GM18867 (cell line): ENCODE measurements around the gene CNTNAP3.
"Not testable (repeated sequence)": the region's sequence is repeated elsewhere in the genome, so short reads cannot be mapped to it uniquely, and the experiment has no call there.

Experiments
- ATAC-seq: cut with Tn5 transposase; IDR thresholded peaks from one replicate; pipeline ENCODE4 v1.9.1; 2021; ENCODE audit warnings: mild to moderate bottlenecking, moderate library complexity; ENCODE audit not compliant: unreplicated experiment

CNTNAP3 gene

DNA sequence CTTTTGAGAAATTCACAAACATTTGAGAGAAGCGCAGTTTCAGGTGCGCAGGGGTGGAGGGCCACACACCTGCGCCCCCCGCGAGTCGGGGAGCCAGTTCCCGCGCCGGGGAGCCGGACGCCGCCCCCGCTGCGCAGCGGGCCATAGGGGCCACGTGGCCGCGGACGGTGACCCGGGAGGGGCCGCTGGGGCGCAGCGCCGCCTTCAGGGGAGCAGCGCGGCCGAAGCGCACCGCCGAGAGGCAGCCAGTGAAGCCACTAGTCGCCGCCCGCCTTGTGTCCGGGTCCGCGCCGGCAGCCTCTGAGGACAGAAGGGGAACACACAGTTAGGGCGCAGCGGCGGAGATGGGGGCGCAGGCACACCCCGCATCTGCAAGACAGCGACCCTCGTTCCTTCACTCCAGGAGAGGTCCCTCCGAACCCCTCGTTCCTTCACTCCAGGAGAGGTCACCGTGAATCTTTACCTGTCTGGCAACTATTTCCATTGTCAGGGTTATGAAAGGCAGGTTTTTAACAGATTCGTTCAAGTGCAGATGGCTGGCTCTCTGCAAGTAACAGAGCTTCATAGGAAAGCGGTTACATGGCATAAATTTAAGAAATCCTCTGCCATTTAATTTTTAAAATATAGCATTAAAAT, 209.2 kb downstream of the CNTNAP3 start:
- ATAC-seq, result not testable (repeated sequence)

DNA sequence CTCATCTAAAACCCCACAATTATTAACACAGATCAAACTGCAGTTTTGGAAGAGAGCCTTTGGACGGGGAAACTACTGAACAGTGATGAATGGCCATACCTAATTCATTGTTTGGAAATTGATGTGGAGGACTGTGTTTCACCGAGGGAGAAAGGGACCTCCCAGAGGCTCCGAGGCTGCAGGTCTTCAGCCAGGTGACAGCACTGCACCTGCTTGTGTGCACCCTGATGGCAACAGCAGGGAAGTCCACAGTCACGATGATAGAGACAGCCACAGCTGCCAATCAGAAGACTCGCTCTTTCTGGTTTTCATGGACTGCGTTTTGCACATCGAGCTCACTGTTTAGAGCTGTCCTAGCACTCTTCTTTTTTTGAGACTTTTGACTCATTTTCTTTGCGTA, 214.4 kb downstream of the CNTNAP3 start:
- not testable (repeated sequence) for ATAC-seq

DNA sequence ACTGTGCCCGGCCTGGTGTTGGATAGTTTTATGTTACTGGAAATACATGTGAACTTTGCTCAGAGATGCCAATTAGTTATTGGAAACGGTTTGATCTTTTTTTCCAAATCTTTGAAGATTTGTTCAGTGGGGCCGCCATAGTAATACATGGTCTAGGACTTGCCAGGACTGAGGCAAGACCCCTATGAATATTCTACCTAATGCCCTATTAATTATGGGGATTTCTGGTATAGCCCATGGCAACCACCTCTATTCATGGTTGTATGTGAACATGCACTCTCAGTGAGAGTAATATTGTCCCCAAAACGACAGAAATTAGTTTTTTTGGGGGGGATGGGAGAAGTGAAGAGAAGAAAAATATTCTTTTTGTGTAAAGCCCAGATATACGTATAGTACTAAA, 220.3 kb downstream of the CNTNAP3 start:
- ATAC-seq, result not testable (repeated sequence)

DNA sequence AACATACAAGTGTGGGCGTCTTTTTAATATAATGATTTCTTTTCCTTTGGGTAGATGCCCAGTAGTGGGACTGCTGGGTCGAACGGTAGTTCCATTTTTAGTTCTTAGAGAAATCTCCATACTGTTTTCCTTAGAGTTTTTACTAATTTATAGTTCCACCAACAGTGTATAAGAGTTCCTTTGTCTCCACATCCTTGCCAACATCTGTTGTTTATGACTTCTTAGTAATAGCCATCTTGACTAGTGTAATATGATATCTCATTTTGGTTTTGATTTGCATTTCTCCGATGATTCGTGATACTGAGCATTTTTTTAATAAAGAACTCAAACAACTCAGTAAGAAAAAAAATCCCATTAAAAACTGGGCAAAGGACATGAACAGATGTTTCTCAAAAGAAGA, 225.0 kb downstream of the CNTNAP3 start:
- ATAC-seq, result not testable (repeated sequence)

DNA sequence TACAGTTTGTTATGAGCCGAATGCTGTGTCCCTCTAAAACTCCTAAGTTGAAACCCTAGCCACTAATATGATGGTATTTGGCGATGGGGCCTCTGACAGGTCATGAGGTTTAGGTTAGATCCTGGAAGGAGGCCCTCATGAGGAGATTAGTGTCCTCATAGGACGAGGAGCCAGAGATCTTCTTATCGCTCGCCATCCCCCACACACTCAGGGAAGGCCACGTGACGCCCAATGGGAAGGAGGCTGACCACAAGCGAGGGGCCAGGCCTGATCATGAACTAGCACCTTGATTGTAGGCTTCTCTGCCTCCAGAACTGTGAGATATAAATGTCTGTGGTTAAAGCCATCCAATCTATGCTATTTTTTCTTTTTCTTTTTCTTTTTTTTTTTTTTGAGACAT, 233.5 kb downstream of the CNTNAP3 start:
- ATAC-seq, result not testable (repeated sequence)

DNA sequence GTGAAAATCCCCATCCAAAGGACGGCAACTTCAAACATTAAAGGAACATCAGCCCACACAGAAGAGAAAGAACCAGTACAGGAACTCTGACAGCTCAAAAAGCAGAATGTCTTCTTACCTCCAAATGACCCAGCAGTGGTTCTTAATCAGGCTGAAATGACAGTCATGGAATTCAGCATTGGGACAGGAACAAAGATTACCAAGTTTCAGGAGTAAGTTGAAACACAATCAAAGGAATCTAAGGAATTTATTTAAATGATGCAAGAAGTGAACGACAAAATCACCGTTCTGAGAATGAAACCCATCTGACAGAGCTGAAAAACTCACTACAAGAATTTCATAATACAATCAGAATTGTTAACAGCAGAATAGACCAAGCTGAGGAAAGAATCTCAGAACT, 241.1 kb downstream of the CNTNAP3 start:
- ATAC-seq, result not testable (repeated sequence)

DNA sequence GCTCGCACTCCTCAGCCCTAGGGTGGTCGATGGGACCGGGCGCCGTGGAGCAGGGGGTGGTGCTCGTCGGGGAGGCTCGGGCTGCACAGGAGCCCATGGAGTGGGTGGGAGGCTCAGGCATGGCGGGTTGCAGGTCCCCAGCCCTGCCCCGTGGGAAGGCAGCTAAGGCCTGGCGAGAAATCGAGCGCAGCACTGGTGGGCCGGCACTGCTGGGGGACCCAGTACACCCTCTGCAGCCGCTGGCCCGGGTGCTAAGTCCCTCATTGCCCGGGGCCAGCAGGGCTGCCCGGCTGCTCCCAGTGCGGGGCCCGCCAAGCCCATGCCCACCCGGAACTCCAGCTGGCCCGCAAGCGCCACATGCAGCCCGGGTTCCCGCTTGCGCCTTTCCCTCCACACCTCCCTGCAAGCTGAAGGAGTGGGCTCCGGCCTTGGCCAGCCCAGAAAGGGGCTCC, 245.6 kb downstream of the CNTNAP3 start:
- ATAC-seq, result not testable (repeated sequence)

DNA sequence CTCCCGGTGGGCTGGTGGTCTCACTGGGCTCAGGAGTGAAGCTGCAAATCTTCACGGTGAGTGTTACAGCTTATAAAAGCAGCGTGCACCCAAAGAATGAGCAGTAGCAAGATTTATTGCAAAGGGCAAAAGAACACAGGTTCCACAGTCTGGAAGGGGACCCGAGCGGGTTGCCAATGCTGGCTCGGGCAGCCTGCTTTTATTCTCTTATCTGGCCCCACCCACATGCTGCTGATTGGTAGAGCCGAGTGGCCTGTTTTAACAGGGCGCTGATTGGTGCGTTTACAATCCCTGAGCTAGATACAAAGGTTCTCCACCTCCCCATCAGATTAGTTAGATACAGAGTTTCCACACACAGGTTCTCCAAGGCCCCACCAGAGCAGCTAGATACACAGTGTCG, 246.2 kb downstream of the CNTNAP3 start:
- ATAC-seq, result not testable (repeated sequence)

DNA sequence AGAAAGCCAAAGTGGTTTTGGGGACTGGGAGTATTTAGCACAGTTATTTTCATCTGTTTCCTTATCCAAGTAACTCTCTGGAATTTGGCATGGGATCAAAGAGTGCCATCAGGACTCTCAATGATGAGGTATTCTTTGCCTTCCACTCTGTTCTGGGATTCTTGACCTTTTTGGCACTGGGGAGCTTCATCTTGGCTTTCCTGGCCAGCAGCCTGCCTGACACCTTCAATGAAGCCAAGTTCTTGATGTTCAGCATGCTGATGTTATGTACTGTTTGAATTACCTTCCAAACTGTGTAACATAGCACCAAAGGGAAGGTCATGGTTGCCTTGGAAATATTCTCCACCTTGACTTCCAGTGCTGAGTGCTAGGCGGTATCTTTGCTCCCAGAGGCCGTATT, 248.8 kb downstream of the CNTNAP3 start:
- ATAC-seq, result not testable (repeated sequence)

DNA sequence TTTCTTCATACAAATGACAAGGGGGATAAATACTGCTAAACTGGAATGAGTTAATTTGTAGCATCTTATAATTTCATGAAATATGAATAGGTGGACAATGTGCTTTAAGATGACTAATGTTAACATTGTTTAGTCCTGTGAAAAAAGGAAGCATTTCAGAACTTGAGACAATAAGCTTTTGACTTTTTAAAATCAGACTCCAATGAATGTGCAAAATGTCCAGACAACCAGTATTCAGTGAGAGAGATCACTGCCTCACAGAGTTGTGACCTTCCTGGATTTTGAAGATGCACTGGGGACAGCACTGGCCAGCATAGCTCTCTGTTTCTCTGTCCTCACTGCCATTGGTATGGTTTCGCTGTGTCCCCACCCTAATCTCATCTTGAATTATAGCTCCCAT, 249.7 kb downstream of the CNTNAP3 start:
- ATAC-seq, result not testable (repeated sequence)

DNA sequence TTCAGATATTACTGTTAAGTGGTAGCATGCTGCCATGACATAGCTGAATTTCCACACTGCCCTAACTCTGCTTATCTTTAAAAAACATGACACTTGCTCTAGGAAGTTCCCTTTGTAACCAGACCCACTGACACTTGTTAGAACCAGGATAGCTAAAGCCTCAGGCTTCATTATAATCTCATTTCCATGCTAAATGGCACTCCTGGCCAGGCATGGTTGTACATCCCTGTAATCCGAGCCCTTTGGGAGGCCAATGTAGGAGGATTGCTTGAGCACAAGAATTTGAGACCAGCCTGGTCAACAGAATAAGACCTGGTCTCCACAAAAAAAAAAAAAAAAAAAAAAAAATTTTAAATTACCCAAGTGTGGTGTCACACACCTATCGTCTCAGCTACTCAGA, 254.1 kb downstream of the CNTNAP3 start:
- ATAC-seq, result not testable (repeated sequence)

DNA sequence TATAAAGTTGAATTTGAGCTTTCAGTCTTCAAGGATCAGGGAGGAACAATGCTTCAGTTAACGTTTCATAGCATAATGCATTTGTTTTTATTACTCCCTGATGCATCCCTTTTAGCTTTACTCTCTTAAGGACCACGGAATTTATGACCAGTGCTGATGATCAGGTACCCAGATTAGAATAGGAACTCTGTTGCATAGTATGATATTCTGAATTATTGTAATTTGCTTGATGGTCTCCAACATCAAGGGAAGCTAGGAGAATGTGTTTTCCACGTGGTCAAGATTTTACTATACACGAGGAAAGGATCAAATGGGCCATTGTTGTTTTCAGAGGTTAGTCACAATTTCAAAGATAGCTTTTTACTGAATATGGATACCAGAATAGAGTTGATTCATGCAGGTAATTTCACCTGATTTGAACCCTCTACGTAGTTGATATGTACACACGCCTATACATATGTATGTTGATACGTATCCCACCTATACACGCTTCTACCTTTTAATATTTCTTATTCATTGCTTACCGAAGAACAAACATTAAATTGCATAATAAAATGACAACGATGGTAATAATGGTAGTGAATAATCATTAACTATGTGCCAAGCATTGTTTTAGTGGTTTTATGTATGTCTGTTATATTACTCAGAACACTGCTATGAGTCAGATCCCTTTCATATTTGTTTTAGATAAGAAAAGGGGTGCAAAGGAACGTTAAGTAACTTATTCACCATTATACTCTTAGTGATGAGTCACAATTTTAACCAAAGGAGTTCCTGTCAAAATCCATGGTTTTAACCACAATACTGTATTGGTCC, 257.6 kb downstream of the CNTNAP3 start:
- ATAC-seq, result not testable (repeated sequence)

DNA sequence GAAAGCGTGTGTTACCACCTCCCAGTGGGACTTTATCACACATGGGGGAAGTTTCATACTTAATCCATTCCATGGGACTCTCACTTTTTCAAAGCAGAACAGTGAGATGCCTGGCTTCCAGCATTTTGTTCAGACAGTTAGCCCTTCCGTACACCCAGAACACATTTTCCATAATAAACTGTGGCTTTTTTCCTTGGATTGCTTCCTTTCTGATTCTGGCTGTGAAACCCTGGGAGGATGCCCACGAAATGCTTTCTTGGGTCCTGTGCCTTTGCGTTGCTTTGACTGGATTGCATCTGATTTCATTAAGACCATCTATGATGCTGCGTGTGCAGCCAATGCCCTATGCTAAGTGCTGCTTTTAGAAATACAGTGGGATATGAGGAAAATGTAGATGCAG, 259.1 kb downstream of the CNTNAP3 start:
- not testable (repeated sequence) for ATAC-seq

DNA sequence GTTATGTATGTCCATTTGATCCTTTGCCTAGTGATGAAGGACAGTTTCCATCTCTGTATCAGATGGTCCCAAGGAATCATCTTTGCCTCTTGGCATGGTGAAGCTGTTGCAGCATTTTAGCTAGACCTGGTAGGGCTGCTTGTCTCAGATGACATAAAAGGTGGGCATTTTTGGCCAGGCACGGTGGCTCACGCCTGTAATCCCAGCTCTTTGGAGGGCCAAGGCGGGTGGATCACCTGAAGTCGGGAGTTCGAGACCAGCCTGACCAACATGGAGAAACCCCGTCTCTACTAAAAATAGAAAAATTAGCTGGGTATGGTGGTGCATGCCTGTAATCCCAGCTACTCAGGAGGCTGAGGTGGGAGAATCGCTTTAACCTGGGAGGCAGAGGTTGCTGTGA, 259.8 kb downstream of the CNTNAP3 start:
- ATAC-seq, result not testable (repeated sequence)

DNA sequence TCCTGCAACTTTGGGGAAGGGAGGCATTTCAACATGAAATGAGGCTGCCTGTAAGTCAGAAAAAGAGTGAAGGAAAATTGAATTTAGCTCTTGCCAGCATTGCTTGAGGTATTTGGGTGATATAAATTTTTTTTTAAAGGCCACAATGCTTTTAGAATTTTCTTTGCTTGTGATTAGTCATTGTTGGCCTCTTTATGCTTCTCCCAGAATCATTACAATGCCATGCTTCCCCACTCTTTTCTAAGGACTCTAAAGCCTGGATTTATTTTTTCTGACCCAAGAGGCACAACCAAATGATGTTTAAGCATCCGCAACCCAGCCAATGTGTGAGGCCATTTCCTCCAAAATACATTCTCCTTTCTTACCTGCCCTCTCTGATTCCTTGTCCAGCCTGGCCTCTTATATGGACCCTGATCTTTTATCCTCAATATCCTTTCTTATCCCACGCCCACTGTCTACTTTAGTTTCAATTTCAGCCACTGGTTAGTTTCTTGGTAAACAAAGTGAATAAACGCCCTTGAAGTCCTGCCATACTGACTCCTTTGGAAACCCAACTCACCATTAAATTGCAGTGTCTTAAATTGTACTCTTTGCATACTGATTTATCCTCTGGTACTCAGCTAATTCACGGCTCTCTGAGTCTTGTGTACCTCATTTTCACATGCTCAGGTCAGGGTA, 261.9 kb downstream of the CNTNAP3 start:
- not testable (repeated sequence) for ATAC-seq
